Osteoblast (primary cell): ENCODE measurements around the gene ROCK2. TPM values are rescaled to one million over a fixed set of nuclear protein-coding genes. Genes with fewer than 3 reads are reported as not detected.

Experiments used
- DNase-seq: peaks from one replicate; pipeline ENCODE4 v3.0.0; 2011; ENCODE audit warnings: low spot score, mixed read lengths; ENCODE audit not compliant: insufficient read length; ENCODE audit errors: missing footprints
- H2AFZ ChIP-seq: 2 replicates; pipeline ENCODE4 v1.6.0; 2011; ENCODE audit warnings: mild to moderate bottlenecking, low read length
- H3K27ac ChIP-seq: 2 replicates; pipeline ENCODE4 v1.5.1; 2011; ENCODE audit warnings: mild to moderate bottlenecking, low read depth, low read length, moderate library complexity
- H3K27me3 ChIP-seq: 2 replicates; pipeline ENCODE4 v1.6.0; 2012; ENCODE audit warnings: mild to moderate bottlenecking, control low read depth, inconsistent platforms, low read length, moderate library complexity; ENCODE audit not compliant: insufficient read depth
- H3K36me3 ChIP-seq: 2 replicates; pipeline ENCODE4 v1.5.1; 2011; ENCODE audit warnings: mild to moderate bottlenecking, low read length, control low read depth, moderate library complexity; ENCODE audit not compliant: insufficient read depth
- H3K4me1 ChIP-seq: 2 replicates; pipeline ENCODE4 v1.5.1; 2011; ENCODE audit warnings: mild to moderate bottlenecking, low read length, control low read depth, moderate library complexity; ENCODE audit not compliant: insufficient read depth
- H3K4me2 ChIP-seq: 2 replicates; pipeline ENCODE4 v1.6.0; 2011; ENCODE audit warnings: mild to moderate bottlenecking, low read length; ENCODE audit not compliant: insufficient read depth
- H3K4me3 ChIP-seq: fragments of 200-600 bp; sonication (generic); 3 replicates; pipeline ENCODE4 v1.5.1; 2012; ENCODE audit warnings: mild to moderate bottlenecking, low read length, inconsistent platforms; ENCODE audit not compliant: insufficient read depth
- H3K79me2 ChIP-seq: 2 replicates; pipeline ENCODE4 v1.6.0; 2012; ENCODE audit warnings: mild to moderate bottlenecking, low read length, control low read depth, inconsistent platforms; ENCODE audit not compliant: insufficient read depth
- H3K9me3 ChIP-seq: 2 replicates; pipeline ENCODE4 v1.5.1; 2011; ENCODE audit warnings: low read depth, low read length, control low read depth
- H4K20me1 ChIP-seq: 2 replicates; pipeline ENCODE4 v1.6.0; 2012; ENCODE audit warnings: mild to moderate bottlenecking, low read length, control low read depth; ENCODE audit not compliant: insufficient read depth
- CTCF ChIP-seq: IDR thresholded peaks from 2 replicates; pipeline ENCODE4 v1.5.1; 2011; ENCODE audit warnings: mild to moderate bottlenecking, low read depth, low read length, moderate library complexity; ENCODE audit errors: extremely low read depth
- total RNA-seq: library from RNA; depleted of rRNA; stranded (reverse); fragments of >200 nt; gene quantifications from 2 replicates; pipeline ENCODE4 v1.2.3, GENCODE V29; 2012

The ROCK2 gene
- total RNA-seq, 1 donor = 59.7 TPM

GRCh38 chr2:11389551-11390398 lies 45.3 kb upstream of the ROCK2 start:
- Histone ChIP-seq H3K4me1 (peaks cover 55% of the 10 kb centered on the region), H3K4me2 (no peak overlapping the region), H3K4me3 (no peak overlapping the region), H3K36me3 (no peaks in the 10 kb centered on the region), H4K20me1 (no peaks in the 10 kb centered on the region), H2AFZ (no peak overlapping the region), H3K9me3 (no peaks in the 10 kb centered on the region), H3K27me3 (no peaks in the 10 kb centered on the region), H3K27ac (peak overlapping the region; percentile 6), H3K79me2 (no peaks in the 10 kb centered on the region)
- no peak for DNase-seq
- TF ChIP-seq CTCF = no peak

GRCh38 chr2:11389052-11389420 lies 44.6 kb upstream of the ROCK2 start:
- DNase-seq = no peak

GRCh38 chr2:11388262-11389051 lies 44.0 kb upstream of the ROCK2 start:
- Histone ChIP-seq H2AFZ (no peak overlapping the region), H3K27ac (no peak overlapping the region), H3K4me3 (no peak overlapping the region), H3K27me3 (no peaks in the 10 kb centered on the region), H3K4me1 (peaks cover 42% of the 10 kb centered on the region), H4K20me1 (no peaks in the 10 kb centered on the region), H3K4me2 (no peak overlapping the region), H3K79me2 (no peaks in the 10 kb centered on the region), H3K36me3 (no peaks in the 10 kb centered on the region), H3K9me3 (no peaks in the 10 kb centered on the region)
- no peak for TF ChIP-seq CTCF
- DNase-seq = no peak

More at GRCh38 chr2:11389052-11389420, 44.6 kb upstream of the ROCK2 start:
- no peak overlapping the region for H3K4me2 ChIP-seq
- peaks cover 48% of the 10 kb centered on the region for H3K4me1 ChIP-seq
- no peaks in the 10 kb centered on the region for H3K27me3 ChIP-seq
- no peaks in the 10 kb centered on the region for H3K36me3 ChIP-seq
- no peaks in the 10 kb centered on the region for H3K9me3 ChIP-seq
- no peaks in the 10 kb centered on the region for H4K20me1 ChIP-seq
- no peaks in the 10 kb centered on the region for H3K79me2 ChIP-seq
- no peak for TF ChIP-seq CTCF
- no peak overlapping the region for H3K4me3 ChIP-seq
- H3K27ac ChIP-seq = no peak overlapping the region
- no peak overlapping the region for H2AFZ ChIP-seq

- TF ChIP-seq CTCF = no peak
- no peak overlapping the region for H3K4me3 ChIP-seq
- no peaks in the 10 kb centered on the region for H3K27me3 ChIP-seq
- no peak overlapping the region for H3K27ac ChIP-seq
- no peaks in the 10 kb centered on the region for H4K20me1 ChIP-seq
- peaks cover 36% of the 10 kb centered on the region for H3K4me1 ChIP-seq
- H3K36me3 ChIP-seq = no peaks in the 10 kb centered on the region
- H2AFZ ChIP-seq = no peak overlapping the region
- DNase-seq = no peak
- no peaks in the 10 kb centered on the region for H3K79me2 ChIP-seq
- no peaks in the 10 kb centered on the region for H3K9me3 ChIP-seq
- H3K4me2 ChIP-seq = no peak overlapping the region
Observed at GRCh38 chr2:11387843-11388242, 43.4 kb upstream of the ROCK2 start.
